IMR-90 (cell line): ENCODE measurements around the gene KRT10. TPM values are rescaled to one million over a fixed set of nuclear protein-coding genes. Genes with fewer than 3 reads are reported as not detected.

ENCODE experiments used
- ATAC-seq: fragments of 200-7000 bp; cut with Tn5 transposase; 2 replicates; pipeline ENCODE4 v1.9.1; 2020; ENCODE audit warnings: low read depth, mild to moderate bottlenecking, moderate library complexity
- BruUV-seq: library from RNA; stranded (reverse); fragments of 400-500 nt; replicated peaks from 2 replicates; lab custom pipeline; 2021; lab: Mats Ljungman, UMichigan
- CTCF ChIA-PET: fragments of 300-600 bp; formaldehyde crosslinking; extraction: SDS; loops from one replicate; lab custom pipeline; 2021; ENCODE audit warnings: antibody characterized with exemption; lab: Yijun Ruan, JAX
- POLR2A ChIA-PET: fragments of 300-600 bp; sonication (Branson Sonifier 250); formaldehyde crosslinking; loops from one replicate; lab custom pipeline; 2022; ENCODE audit warnings: antibody characterized with exemption; ENCODE audit not compliant: unreplicated experiment; lab: Charles Lee
- DNase-seq: peaks from one replicate; pipeline ENCODE4 v3.0.0; 2013
- H2AFZ ChIP-seq: replicated peaks from 2 replicates; pipeline ENCODE3; 2013; ENCODE audit warnings: low read length, mild to moderate bottlenecking; ENCODE audit not compliant: poor library complexity
- H2AK5ac ChIP-seq: 2 replicates; pipeline ENCODE4 v1.6.1; 2013; ENCODE audit warnings: low read depth, low read length, inconsistent platforms
- H2AK9ac ChIP-seq: replicated peaks from 2 replicates; pipeline ENCODE3; 2013; ENCODE audit warnings: mild to moderate bottlenecking, low read depth, low read length, moderate library complexity; ENCODE audit not compliant: poor library complexity
- H2BK120ac ChIP-seq: 2 replicates; pipeline ENCODE4 v1.6.1; 2013; ENCODE audit warnings: low read depth, low read length, inconsistent platforms
- H2BK15ac ChIP-seq: 3 replicates; pipeline ENCODE4 v1.6.1; 2013; ENCODE audit warnings: low read depth, low read length, inconsistent platforms
- H2BK20ac ChIP-seq: 2 replicates; pipeline ENCODE4 v1.6.1; 2013; ENCODE audit warnings: low read depth, mild to moderate bottlenecking, inconsistent platforms, low read length, moderate library complexity
- H2BK5ac ChIP-seq: 2 replicates; pipeline ENCODE4 v1.6.1; 2013; ENCODE audit warnings: mild to moderate bottlenecking, low read depth, low read length, inconsistent platforms; ENCODE audit not compliant: poor library complexity, severe bottlenecking
- H3K14ac ChIP-seq: replicated peaks from 2 replicates; pipeline ENCODE4 v1.6.1; 2013; ENCODE audit warnings: low read depth, low read length, inconsistent platforms
- H3K18ac ChIP-seq: 2 replicates; pipeline ENCODE4 v1.6.1; 2013; ENCODE audit warnings: low read depth, low read length, control low read depth
- H3K23ac ChIP-seq: 2 replicates; pipeline ENCODE4 v1.6.1; 2013; ENCODE audit warnings: low read depth, low read length, inconsistent platforms
- H3K27ac ChIP-seq: 2 replicates; pipeline ENCODE4 v1.5.1; 2013; ENCODE audit warnings: mild to moderate bottlenecking, control low read depth, low read length; ENCODE audit not compliant: insufficient read depth
- H3K27me3 ChIP-seq: 2 replicates; pipeline ENCODE4 v1.6.1; 2013; ENCODE audit warnings: low read length; ENCODE audit not compliant: control insufficient read depth, insufficient read depth
- H3K36me3 ChIP-seq: 2 replicates; pipeline ENCODE4 v1.6.1; 2013; ENCODE audit warnings: low read length, mixed read lengths; ENCODE audit not compliant: control insufficient read depth, insufficient read depth
- H3K4ac ChIP-seq: 2 replicates; pipeline ENCODE4 v1.6.1; 2013; ENCODE audit warnings: low read depth, low read length, inconsistent platforms
- H3K4me1 ChIP-seq: 2 replicates; pipeline ENCODE4 v1.6.1; 2013; ENCODE audit warnings: low read length, mixed read lengths; ENCODE audit not compliant: control insufficient read depth, insufficient read depth
- H3K4me2 ChIP-seq: 2 replicates; pipeline ENCODE4 v1.6.1; 2013; ENCODE audit warnings: low read depth, mild to moderate bottlenecking, control low read depth, low read length, moderate library complexity
- H3K4me3 ChIP-seq: 2 replicates; pipeline ENCODE4 v1.5.1; 2013; ENCODE audit warnings: low read depth, mild to moderate bottlenecking, control low read depth, low read length, moderate library complexity; ENCODE audit not compliant: insufficient read depth
- H3K56ac ChIP-seq: 2 replicates; pipeline ENCODE4 v1.6.1; 2013; ENCODE audit warnings: low read length, inconsistent platforms; ENCODE audit not compliant: insufficient read depth; ENCODE audit errors: extremely low read depth
- H3K79me1 ChIP-seq, 2 experiments: 2 replicates each; pipeline ENCODE4 v1.6.1; 2013; ENCODE audit warnings: low read length in 2 of 2, inconsistent platforms in 1 of 2, low read depth in 1 of 2
- H3K9ac ChIP-seq: 2 replicates; pipeline ENCODE4 v1.6.1; 2013; ENCODE audit warnings: low read depth, low read length, control low read depth
- H3K9me1 ChIP-seq: 2 replicates; pipeline ENCODE4 v1.6.1; 2013; ENCODE audit warnings: low read length, inconsistent platforms; ENCODE audit not compliant: insufficient read depth
- H3K9me3 ChIP-seq: 2 replicates; pipeline ENCODE4 v1.6.1; 2013; ENCODE audit warnings: low read length; ENCODE audit not compliant: control insufficient read depth, insufficient read depth
- H4K20me1 ChIP-seq: 2 replicates; pipeline ENCODE4 v1.6.1; 2013; ENCODE audit warnings: low read length, inconsistent platforms; ENCODE audit not compliant: insufficient read depth
- H4K5ac ChIP-seq: 2 replicates; pipeline ENCODE4 v1.6.1; 2013; ENCODE audit warnings: mild to moderate bottlenecking, low read depth, low read length, control low read depth
- H4K8ac ChIP-seq, 2 experiments: 2 replicates each; pipeline ENCODE4 v1.6.1; 2013; ENCODE audit warnings: low read depth in 2 of 2, low read length in 2 of 2, control low read depth in 1 of 2, inconsistent platforms in 1 of 2
- H4K91ac ChIP-seq: 2 replicates; pipeline ENCODE4 v1.6.1; 2013; ENCODE audit warnings: low read depth, low read length, inconsistent platforms; ENCODE audit not compliant: insufficient read depth
- CEBPB ChIP-seq: IDR thresholded peaks from 2 replicates; pipeline ENCODE4 v1.6.1; 2012; ENCODE audit warnings: low read depth, low read length, improper control_type of control experiment
- FOS ChIP-seq: fragments of 150-350 bp; IDR thresholded peaks from 2 replicates; pipeline ENCODE4 v1.6.1; 2016; ENCODE audit warnings: low read depth, low read length
- MAFK ChIP-seq: IDR thresholded peaks from 2 replicates; pipeline ENCODE4 v1.6.1; 2012; ENCODE audit warnings: low read depth, low read length, improper control_type of control experiment
- NFE2L2 ChIP-seq: fragments of 150-350 bp; IDR thresholded peaks from 2 replicates; pipeline ENCODE4 v1.6.1; 2016; ENCODE audit warnings: low read depth, mild to moderate bottlenecking, low read length
- RAD21 ChIP-seq: IDR thresholded peaks from 2 replicates; pipeline ENCODE4 v1.6.1; 2012; ENCODE audit warnings: low read length, improper control_type of control experiment
- RCOR1 ChIP-seq: IDR thresholded peaks from 2 replicates; pipeline ENCODE4 v1.6.1; 2012; ENCODE audit warnings: mild to moderate bottlenecking, low read length, improper control_type of control experiment; ENCODE audit not compliant: insufficient replicate concordance
- RFX5 ChIP-seq: IDR thresholded peaks from 2 replicates; pipeline ENCODE4 v1.8.0; 2012; ENCODE audit warnings: low read depth, mild to moderate bottlenecking, low read length, moderate library complexity
- SMC3 ChIP-seq: fragments of 150-350 bp; IDR thresholded peaks from 2 replicates; pipeline ENCODE4 v1.6.1; 2016; ENCODE audit warnings: low read depth, mild to moderate bottlenecking, antibody characterized with exemption, low read length, moderate library complexity
- whole genome bisulfite sequencing, 2 experiments: methylation state at CpG; one replicate each; pipeline versions ENCODE4 v1.1.5 to v1.1.7; 2013; ENCODE audit warnings: missing lambda C conversion rate in 2 of 2; ENCODE audit not compliant: insufficient read length in 1 of 2; ENCODE audit errors: extremely low coverage in 2 of 2; 5-methylcytosine and 5-hydroxymethylcytosine counted together
- dilution Hi-C: fragments of 300-500 bp; cut with HindIII; formaldehyde crosslinking; loops from one replicate; pipeline ENCODE4 v1.14.3; 2018; ENCODE audit warnings: low sequenced_read_pairs; ENCODE audit not compliant: unreplicated experiment
- in situ Hi-C: fragments of 300-500 bp; cut with MboI; formaldehyde crosslinking; loops from 3 replicates; pipeline ENCODE4 v1.14.3; 2019; ENCODE audit warnings: low sequenced_read_pairs, inconsistent platforms, mixed read lengths
- intact Hi-C: fragments of 100-400 bp; cut with micrococcal nuclease; formaldehyde crosslinking; loops from 2 replicates; pipeline ENCODE4 v1.10.0; 2022
- polyA plus RNA-seq, 3 experiments: library from polyadenylated mRNA; depleted of rRNA; stranded (reverse); fragments of >200 nt; gene quantifications; 2 replicates each; pipeline ENCODE4 v1.2.3, GENCODE V29; 2012; ENCODE audit warnings: low replicate concordance in 1 of 3
- total RNA-seq: library from RNA; depleted of rRNA; stranded (reverse); fragments of >200 nt; gene quantifications from 2 replicates; pipeline ENCODE4 v1.2.3, GENCODE V29; 2012
- TF ChIP-seq, protein P1 (sequence below): fragments of 150-350 bp; IDR thresholded peaks from 2 replicates; pipeline ENCODE4 v1.6.1; 2017; ENCODE audit warnings: mild to moderate bottlenecking, antibody characterized with exemption, low read length, low read depth
- TF ChIP-seq, protein P2 (sequence below): conservative IDR thresholded peaks from 2 replicates; pipeline ENCODE4 v1.5.1; 2012; ENCODE audit warnings: mild to moderate bottlenecking, low read depth, low read length, improper control_type of control experiment
- TF ChIP-seq, protein P3 (sequence below): fragments of 150-350 bp; IDR thresholded peaks from 2 replicates; pipeline ENCODE4 v1.6.1; 2016; ENCODE audit warnings: low read depth, mild to moderate bottlenecking, low read length, moderate library complexity, borderline replicate concordance

KRT10 gene
- total and polyA plus RNA-seq, 2 of the 4 experiments (the other 2 are of a cell fraction), result 0.18 to 18.3 TPM

DNA sequence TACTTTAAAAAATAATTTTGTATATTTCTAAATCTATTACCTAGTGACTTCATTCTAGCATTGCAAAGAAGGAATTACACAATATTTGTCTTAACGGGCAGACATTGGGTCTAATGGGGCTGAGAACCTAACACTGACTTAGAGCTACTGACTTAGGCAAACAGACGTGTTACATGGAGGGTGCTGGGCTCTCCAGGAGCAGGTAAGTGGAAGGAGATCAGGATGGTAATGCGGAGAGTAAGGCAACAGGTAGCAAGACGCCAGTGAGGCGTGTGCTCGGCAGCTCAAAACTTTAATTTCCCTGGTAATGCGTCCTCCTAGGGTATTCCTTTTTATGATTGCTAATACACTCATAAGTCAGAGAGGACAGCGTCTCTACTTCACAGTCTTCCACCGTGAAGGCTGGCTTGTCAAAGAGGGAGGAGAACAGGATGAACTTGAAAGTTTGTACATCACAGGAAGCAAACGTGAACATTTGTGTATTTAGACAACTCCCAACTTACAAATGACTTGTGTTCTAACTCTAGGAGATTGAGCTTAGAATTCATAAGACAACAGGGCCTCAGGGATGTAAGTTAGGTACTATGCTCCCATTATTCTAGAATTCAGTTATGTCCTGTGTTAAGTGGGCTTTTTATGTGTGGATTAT, 27.3 kb downstream of the KRT10 start:
- no peak overlapping the region for H3K18ac ChIP-seq
- WGBS, 2 experiments, result no CpG with 5 or more reads among the region's 10 CpGs
- peaks cover 41% of the 10 kb centered on the region for H3K27me3 ChIP-seq
- ChIA-PET POLR2A (no interaction called here), CTCF (no interaction called here)
- no peak overlapping the region for H3K23ac ChIP-seq
- no peaks in the 10 kb centered on the region for H3K36me3 ChIP-seq
- H2AK5ac ChIP-seq, result no peak overlapping the region
- H3K27ac ChIP-seq, result no peak overlapping the region
- H3K9ac ChIP-seq, result no peak overlapping the region
- intact Hi-C loops, result loop anchor here (10.0 kb wide), 1 partner anchor 430 kb away; the partner anchor contains the start of gene GJD3
- TF ChIP-seq, protein P1, sequence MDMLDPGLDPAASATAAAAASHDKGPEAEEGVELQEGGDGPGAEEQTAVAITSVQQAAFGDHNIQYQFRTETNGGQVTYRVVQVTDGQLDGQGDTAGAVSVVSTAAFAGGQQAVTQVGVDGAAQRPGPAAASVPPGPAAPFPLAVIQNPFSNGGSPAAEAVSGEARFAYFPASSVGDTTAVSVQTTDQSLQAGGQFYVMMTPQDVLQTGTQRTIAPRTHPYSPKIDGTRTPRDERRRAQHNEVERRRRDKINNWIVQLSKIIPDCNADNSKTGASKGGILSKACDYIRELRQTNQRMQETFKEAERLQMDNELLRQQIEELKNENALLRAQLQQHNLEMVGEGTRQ, result no peak
- no peak for TF ChIP-seq RFX5
- TF ChIP-seq NFE2L2, result no peak
- no peak for TF ChIP-seq RAD21
- TF ChIP-seq, protein P2, sequence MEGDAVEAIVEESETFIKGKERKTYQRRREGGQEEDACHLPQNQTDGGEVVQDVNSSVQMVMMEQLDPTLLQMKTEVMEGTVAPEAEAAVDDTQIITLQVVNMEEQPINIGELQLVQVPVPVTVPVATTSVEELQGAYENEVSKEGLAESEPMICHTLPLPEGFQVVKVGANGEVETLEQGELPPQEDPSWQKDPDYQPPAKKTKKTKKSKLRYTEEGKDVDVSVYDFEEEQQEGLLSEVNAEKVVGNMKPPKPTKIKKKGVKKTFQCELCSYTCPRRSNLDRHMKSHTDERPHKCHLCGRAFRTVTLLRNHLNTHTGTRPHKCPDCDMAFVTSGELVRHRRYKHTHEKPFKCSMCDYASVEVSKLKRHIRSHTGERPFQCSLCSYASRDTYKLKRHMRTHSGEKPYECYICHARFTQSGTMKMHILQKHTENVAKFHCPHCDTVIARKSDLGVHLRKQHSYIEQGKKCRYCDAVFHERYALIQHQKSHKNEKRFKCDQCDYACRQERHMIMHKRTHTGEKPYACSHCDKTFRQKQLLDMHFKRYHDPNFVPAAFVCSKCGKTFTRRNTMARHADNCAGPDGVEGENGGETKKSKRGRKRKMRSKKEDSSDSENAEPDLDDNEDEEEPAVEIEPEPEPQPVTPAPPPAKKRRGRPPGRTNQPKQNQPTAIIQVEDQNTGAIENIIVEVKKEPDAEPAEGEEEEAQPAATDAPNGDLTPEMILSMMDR, result no peak
- no peak for TF ChIP-seq MAFK
- TF ChIP-seq CEBPB, result no peak
- TF ChIP-seq SMC3, result no peak
- TF ChIP-seq FOS, result no peak
- no peak for TF ChIP-seq RCOR1
- TF ChIP-seq, protein P3, sequence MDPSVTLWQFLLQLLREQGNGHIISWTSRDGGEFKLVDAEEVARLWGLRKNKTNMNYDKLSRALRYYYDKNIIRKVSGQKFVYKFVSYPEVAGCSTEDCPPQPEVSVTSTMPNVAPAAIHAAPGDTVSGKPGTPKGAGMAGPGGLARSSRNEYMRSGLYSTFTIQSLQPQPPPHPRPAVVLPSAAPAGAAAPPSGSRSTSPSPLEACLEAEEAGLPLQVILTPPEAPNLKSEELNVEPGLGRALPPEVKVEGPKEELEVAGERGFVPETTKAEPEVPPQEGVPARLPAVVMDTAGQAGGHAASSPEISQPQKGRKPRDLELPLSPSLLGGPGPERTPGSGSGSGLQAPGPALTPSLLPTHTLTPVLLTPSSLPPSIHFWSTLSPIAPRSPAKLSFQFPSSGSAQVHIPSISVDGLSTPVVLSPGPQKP, result no peak
- no peaks in the 10 kb centered on the region for H3K9me1 ChIP-seq
- H2AK9ac ChIP-seq, result no peak overlapping the region
- H3K9me3 ChIP-seq, result no peaks in the 10 kb centered on the region
- no peak overlapping the region for H3K4ac ChIP-seq
- no peaks in the 10 kb centered on the region for H3K4me1 ChIP-seq
- H3K56ac ChIP-seq, result no peak overlapping the region
- no peak overlapping the region for H4K91ac ChIP-seq
- H2BK15ac ChIP-seq, result no peak overlapping the region
- no peak overlapping the region for H2AFZ ChIP-seq
- H3K4me2 ChIP-seq, result no peak overlapping the region
- no peak overlapping the region for H3K14ac ChIP-seq
- no peak for ATAC-seq
- no TSS peak for BruUV-seq
- no peak overlapping the region for H2BK120ac ChIP-seq
- no peak for DNase-seq
- dilution Hi-C loops, result no loop called here
- H2BK5ac ChIP-seq, result no peak overlapping the region
- no peak overlapping the region for H4K8ac ChIP-seq
- no peak overlapping the region for H4K5ac ChIP-seq
- in situ Hi-C loops, result loop anchor here (25.0 kb wide), 1 partner anchor 433 kb away; the partner anchor contains the start of gene GJD3
- no peaks in the 10 kb centered on the region for H3K79me1 ChIP-seq
- H3K4me3 ChIP-seq, result no peak overlapping the region
- H4K20me1 ChIP-seq, result no peaks in the 10 kb centered on the region
- H2BK20ac ChIP-seq, result no peak overlapping the region
